WTC11 (cell line): ENCODE measurements around the gene STK38L. TPM values are rescaled to one million over a fixed set of nuclear protein-coding genes. Genes with fewer than 3 reads are reported as not detected.

Experiments used
- ATAC-seq: fragments of 200-7000 bp; cut with Tn5 transposase; 2 replicates; pipeline ENCODE4 v1.10.0; 2021; ENCODE audit warnings: mild to moderate bottlenecking, moderate library complexity
- CTCF ChIA-PET: fragments of 300-600 bp; sonication (Branson Sonifier 250); formaldehyde crosslinking; loops from one replicate; lab custom pipeline; 2021; ENCODE audit warnings: antibody characterized with exemption; lab: Charles Lee
- POLR2A ChIA-PET: fragments of 350-600 bp; sonication (Branson Sonifier 250); formaldehyde crosslinking; loops from one replicate; lab custom pipeline; 2021; ENCODE audit warnings: antibody characterized with exemption; lab: Charles Lee
- DNase-seq: peaks from one replicate; pipeline ENCODE4 v3.0.0; 2021; ENCODE audit warnings: low spot score
- H3K27ac Mint-ChIP-seq: 2 replicates; pipeline ENCODE4 v1.8.0; 2021; ENCODE audit warnings: mixed read lengths
- H3K27me3 Mint-ChIP-seq: 2 replicates; pipeline ENCODE4 v1.8.0; 2021; ENCODE audit warnings: low read depth, mild to moderate bottlenecking, moderate library complexity, mixed read lengths
- H3K36me3 Mint-ChIP-seq: 2 replicates; pipeline ENCODE4 v1.8.0; 2021; ENCODE audit warnings: mixed read lengths
- H3K4me1 Mint-ChIP-seq: 2 replicates; pipeline ENCODE4 v1.8.0; 2022; ENCODE audit warnings: mixed read lengths
- H3K4me3 Mint-ChIP-seq: 2 replicates; pipeline ENCODE4 v1.8.0; 2021; ENCODE audit warnings: mild to moderate bottlenecking, moderate library complexity, mixed read lengths
- H3K9me3 Mint-ChIP-seq: 2 replicates; pipeline ENCODE4 v1.8.0; 2021; ENCODE audit warnings: mixed read lengths
- ATF1 ChIP-seq: sonication (generic); formaldehyde crosslinking; IDR thresholded peaks from 2 replicates; pipeline ENCODE4 v1.8.1; 2023; ENCODE audit warnings: mild to moderate bottlenecking, moderate library complexity, missing genetic modification reagents
- E2F1 ChIP-seq: sonication (generic); formaldehyde crosslinking; IDR thresholded peaks from 2 replicates; pipeline ENCODE4 v1.8.0; 2022; ENCODE audit warnings: mild to moderate bottlenecking, missing genetic modification reagents
- FOXK1 ChIP-seq: sonication (generic); formaldehyde crosslinking; IDR thresholded peaks from 2 replicates; pipeline ENCODE4 v1.8.0; 2022; ENCODE audit warnings: mild to moderate bottlenecking, moderate library complexity, missing genetic modification reagents
- IRF2 ChIP-seq: sonication (generic); formaldehyde crosslinking; IDR thresholded peaks from 2 replicates; pipeline ENCODE4 v1.8.0; 2022; ENCODE audit warnings: low read depth, missing genetic modification reagents, borderline replicate concordance
- KAT7 ChIP-seq: sonication (generic); formaldehyde crosslinking; IDR thresholded peaks from 2 replicates; pipeline ENCODE4 v1.8.1; 2023; ENCODE audit warnings: missing genetic modification reagents, mild to moderate bottlenecking, borderline replicate concordance
- NR3C1 ChIP-seq: sonication (generic); formaldehyde crosslinking; conservative IDR thresholded peaks from 2 replicates; pipeline ENCODE4 v1.8.1; 2023; ENCODE audit warnings: low read depth, mild to moderate bottlenecking, missing genetic modification reagents
- SOX15 ChIP-seq: fragments of 250-450 bp; sonication (Bioruptor Pico); IDR thresholded peaks from 2 replicates; pipeline ENCODE4 v1.9.0; 2021; ENCODE audit warnings: mild to moderate bottlenecking
- SP1 ChIP-seq: sonication (generic); formaldehyde crosslinking; conservative IDR thresholded peaks from 2 replicates; pipeline ENCODE4 v1.8.1; 2022; ENCODE audit warnings: missing genetic modification reagents
- TEAD1 ChIP-seq: sonication (generic); formaldehyde crosslinking; IDR thresholded peaks from 2 replicates; pipeline ENCODE4 v1.8.0; 2022; ENCODE audit warnings: mild to moderate bottlenecking, missing genetic modification reagents
- TEAD4 ChIP-seq: sonication (generic); formaldehyde crosslinking; IDR thresholded peaks from 2 replicates; pipeline ENCODE4 v1.8.0; 2022; ENCODE audit warnings: mild to moderate bottlenecking, missing genetic modification reagents
- USF1 ChIP-seq: sonication (generic); formaldehyde crosslinking; IDR thresholded peaks from 2 replicates; pipeline ENCODE4 v1.8.0; 2022; ENCODE audit warnings: mild to moderate bottlenecking, missing genetic modification reagents
- USF2 ChIP-seq: sonication (generic); formaldehyde crosslinking; IDR thresholded peaks from 2 replicates; pipeline ENCODE4 v1.8.1; 2023; ENCODE audit warnings: mild to moderate bottlenecking, missing genetic modification reagents, moderate library complexity
- ZNF219 ChIP-seq: sonication (generic); formaldehyde crosslinking; IDR thresholded peaks from 2 replicates; pipeline ENCODE4 v1.8.0; 2023; ENCODE audit warnings: missing genetic modification reagents, mild to moderate bottlenecking, borderline replicate concordance
- ZNF396 ChIP-seq: fragments of 250-450 bp; sonication (Bioruptor Pico); IDR thresholded peaks from 2 replicates; pipeline ENCODE4 v1.8.0; 2021; ENCODE audit warnings: mild to moderate bottlenecking, moderate library complexity, borderline replicate concordance
- ZSCAN18 ChIP-seq: fragments of 250-450 bp; sonication (Bioruptor Pico); IDR thresholded peaks from 2 replicates; pipeline ENCODE4 v2.1.2; 2022; ENCODE audit warnings: mild to moderate bottlenecking, moderate library complexity
- total RNA-seq: library from RNA; stranded (reverse); gene quantifications from 3 replicates; pipeline ENCODE4 v1.2.3, GENCODE V29; 2021
- TF ChIP-seq, protein P1 (sequence below): sonication (generic); formaldehyde crosslinking; IDR thresholded peaks from 2 replicates; pipeline ENCODE4 v1.8.1; 2023; ENCODE audit warnings: mild to moderate bottlenecking, missing genetic modification reagents
- TF ChIP-seq, protein P2 (sequence below): fragments of 250-450 bp; sonication (Bioruptor Pico); IDR thresholded peaks from 2 replicates; pipeline ENCODE4 v1.9.0; 2021; ENCODE audit warnings: mild to moderate bottlenecking
- TF ChIP-seq, protein P3 (sequence below): sonication (generic); formaldehyde crosslinking; IDR thresholded peaks from 2 replicates; pipeline ENCODE4 v1.8.1; 2022; ENCODE audit warnings: mild to moderate bottlenecking, missing genetic modification reagents, moderate library complexity, borderline replicate concordance

The STK38L gene
- total RNA-seq, 1 experiment from 2014 or later, result 47.2 TPM

DNA sequence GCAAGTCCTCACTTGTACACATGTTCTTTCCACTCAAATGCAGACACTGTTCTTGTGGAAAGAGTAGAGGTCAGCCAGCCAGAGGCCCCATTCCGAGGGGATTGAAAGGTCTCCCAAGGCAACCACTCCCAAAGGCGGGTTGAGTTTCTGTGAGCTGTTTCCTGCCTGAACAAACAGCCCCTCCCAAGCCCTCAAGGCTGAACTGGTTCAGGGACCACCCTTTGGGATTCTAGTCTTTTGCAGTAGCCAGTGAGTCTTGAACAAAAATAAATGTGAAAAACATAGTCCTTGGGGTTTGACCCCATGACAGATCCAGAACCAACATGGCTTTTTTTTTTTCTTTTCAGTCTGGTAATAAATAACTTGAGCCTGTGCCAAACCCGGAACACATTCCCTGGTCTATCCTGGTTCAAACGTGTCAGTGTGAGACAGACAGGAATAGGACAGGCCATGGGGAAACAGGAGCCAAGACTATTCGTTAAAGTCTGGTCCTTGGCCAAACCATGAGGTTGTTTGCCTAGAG, 17.6 kb upstream of the STK38L start:
- CTCF ChIA-PET, result interaction anchor here (0.7 kb wide), 1 partner anchor 327 kb away, joined by 3 read pairs; no protein-coding TSS in a partner anchor
- DNase-seq, result no peak
- H3K27ac Mint-ChIP-seq, result peak overlapping the region; percentile 43; the same call in 1 of the 2 replicates

More for the DNA sequence above, 17.6 kb upstream of the STK38L start:
- ATAC-seq, result peak; percentile 58; the same call in 1 of the 2 replicates
- H3K9me3 Mint-ChIP-seq, result no peaks in the 10 kb centered on the region
- H3K36me3 Mint-ChIP-seq, result no peaks in the 10 kb centered on the region
- no peaks in the 10 kb centered on the region; the same call in 1 of the 2 replicates for H3K27me3 Mint-ChIP-seq
- H3K4me1 Mint-ChIP-seq, result peaks cover 5% of the 10 kb centered on the region
- TF ChIP-seq ATF1 (CRISPR knock-in tag) (no peak), ZSCAN18 (CRISPR knock-in tag) (no peak), TEAD4 (CRISPR knock-in tag) (no peak), IRF2 (CRISPR knock-in tag) (no peak), TEAD1 (no peak), USF1 (CRISPR knock-in tag) (no peak), KAT7 (CRISPR knock-in tag) (no peak), SP1 (CRISPR knock-in tag) (no peak), NR3C1 (no peak), SOX15 (CRISPR knock-in tag) (no peak), FOXK1 (CRISPR knock-in tag) (no peak), E2F1 (no peak), ZNF396 (CRISPR knock-in tag) (no peak), USF2 (no peak), ZNF219 (no peak)
- TF ChIP-seq, protein P1, sequence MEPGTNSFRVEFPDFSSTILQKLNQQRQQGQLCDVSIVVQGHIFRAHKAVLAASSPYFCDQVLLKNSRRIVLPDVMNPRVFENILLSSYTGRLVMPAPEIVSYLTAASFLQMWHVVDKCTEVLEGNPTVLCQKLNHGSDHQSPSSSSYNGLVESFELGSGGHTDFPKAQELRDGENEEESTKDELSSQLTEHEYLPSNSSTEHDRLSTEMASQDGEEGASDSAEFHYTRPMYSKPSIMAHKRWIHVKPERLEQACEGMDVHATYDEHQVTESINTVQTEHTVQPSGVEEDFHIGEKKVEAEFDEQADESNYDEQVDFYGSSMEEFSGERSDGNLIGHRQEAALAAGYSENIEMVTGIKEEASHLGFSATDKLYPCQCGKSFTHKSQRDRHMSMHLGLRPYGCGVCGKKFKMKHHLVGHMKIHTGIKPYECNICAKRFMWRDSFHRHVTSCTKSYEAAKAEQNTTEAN (CRISPR knock-in tag), result no peak
- TF ChIP-seq, protein P2, sequence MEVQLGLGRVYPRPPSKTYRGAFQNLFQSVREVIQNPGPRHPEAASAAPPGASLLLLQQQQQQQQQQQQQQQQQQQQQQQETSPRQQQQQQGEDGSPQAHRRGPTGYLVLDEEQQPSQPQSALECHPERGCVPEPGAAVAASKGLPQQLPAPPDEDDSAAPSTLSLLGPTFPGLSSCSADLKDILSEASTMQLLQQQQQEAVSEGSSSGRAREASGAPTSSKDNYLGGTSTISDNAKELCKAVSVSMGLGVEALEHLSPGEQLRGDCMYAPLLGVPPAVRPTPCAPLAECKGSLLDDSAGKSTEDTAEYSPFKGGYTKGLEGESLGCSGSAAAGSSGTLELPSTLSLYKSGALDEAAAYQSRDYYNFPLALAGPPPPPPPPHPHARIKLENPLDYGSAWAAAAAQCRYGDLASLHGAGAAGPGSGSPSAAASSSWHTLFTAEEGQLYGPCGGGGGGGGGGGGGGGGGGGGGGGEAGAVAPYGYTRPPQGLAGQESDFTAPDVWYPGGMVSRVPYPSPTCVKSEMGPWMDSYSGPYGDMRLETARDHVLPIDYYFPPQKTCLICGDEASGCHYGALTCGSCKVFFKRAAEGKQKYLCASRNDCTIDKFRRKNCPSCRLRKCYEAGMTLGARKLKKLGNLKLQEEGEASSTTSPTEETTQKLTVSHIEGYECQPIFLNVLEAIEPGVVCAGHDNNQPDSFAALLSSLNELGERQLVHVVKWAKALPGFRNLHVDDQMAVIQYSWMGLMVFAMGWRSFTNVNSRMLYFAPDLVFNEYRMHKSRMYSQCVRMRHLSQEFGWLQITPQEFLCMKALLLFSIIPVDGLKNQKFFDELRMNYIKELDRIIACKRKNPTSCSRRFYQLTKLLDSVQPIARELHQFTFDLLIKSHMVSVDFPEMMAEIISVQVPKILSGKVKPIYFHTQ, result no peak
- TF ChIP-seq, protein P3, sequence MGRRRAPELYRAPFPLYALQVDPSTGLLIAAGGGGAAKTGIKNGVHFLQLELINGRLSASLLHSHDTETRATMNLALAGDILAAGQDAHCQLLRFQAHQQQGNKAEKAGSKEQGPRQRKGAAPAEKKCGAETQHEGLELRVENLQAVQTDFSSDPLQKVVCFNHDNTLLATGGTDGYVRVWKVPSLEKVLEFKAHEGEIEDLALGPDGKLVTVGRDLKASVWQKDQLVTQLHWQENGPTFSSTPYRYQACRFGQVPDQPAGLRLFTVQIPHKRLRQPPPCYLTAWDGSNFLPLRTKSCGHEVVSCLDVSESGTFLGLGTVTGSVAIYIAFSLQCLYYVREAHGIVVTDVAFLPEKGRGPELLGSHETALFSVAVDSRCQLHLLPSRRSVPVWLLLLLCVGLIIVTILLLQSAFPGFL, result no peak
- TF ChIP-seq, all 79 proteins: peak for 0
- POLR2A ChIA-PET, result no interaction called here
- H3K4me3 Mint-ChIP-seq, result no peak overlapping the region
